Smooth muscle cell of trachea (primary cell): Measurements from ENCODE around the gene MRPS26. TPM values are rescaled to one million over a fixed set of nuclear protein-coding genes. Genes with fewer than 3 reads are reported as not detected.

Experiments
- total RNA-seq: library from RNA; depleted of rRNA; stranded (reverse); fragments of >200 nt; gene quantifications from 2 replicates; pipeline ENCODE4 v1.2.1, GENCODE V29; 2014

Gene MRPS26
- 31.4 and 32.7 TPM in 2 replicates for total RNA-seq

DNA sequence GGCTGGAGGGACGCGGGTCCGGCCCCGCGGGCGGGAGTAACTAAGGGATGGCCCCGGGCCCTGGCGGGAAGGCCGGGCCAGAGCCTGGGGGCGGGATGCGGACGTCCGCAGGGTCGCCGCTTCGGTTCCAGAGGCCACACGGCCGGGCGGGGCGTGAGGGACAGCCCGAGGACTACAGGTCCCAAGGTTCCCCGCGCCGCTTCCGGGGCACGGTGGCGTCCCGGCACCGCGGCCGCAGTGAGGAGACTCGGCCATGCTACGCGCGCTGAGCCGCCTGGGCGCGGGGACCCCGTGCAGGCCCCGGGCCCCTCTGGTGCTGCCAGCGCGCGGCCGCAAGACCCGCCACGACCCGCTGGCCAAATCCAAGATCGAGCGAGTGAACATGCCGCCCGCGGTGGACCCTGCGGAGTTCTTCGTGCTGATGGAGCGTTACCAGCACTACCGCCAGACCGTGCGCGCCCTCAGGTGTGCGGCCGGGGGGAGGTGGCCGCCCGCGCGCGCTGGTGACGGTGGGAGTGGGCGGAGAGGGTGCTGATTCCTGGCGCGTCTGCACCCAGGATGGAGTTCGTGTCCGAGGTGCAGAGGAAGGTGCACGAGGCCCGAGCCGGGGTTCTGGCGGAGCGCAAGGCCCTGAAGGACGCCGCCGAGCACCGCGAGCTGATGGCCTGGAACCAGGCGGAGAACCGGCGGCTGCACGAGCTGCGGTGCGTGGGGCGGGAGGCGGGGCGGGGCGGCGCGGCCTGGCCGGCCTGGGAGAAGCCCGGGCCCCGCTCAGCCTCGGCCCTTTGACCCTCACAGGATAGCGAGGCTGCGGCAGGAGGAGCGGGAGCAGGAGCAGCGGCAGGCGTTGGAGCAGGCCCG, at the start of gene MRPS26:
Gene MRPS26 (plus strand): TSS at position 237 of the 861 bp plus-strand sequence. CDS start 17 bp downstream, at position 254.

DNA sequence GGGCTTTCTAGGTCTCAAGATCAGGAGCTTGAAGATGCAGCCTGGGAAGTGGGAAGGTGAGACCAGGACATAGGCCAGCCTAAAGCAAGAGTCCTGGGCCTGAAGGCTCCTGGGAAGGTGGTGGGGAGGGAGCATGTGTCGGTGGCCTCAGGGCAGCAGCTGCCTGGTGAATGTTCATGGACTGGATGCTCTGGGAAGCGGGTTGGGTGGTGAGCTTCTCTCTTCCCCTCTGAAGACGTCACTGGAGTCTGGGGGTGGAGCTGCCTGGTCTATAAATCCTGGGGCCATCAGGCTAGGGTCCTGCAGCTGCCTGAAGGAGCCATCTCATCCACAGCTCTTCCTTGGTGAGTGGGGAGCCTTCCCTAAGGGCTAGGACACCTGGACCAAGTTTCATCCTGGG, 2.5 kb upstream of the MRPS26 start, which contains the start of gene GNRH2:
Gene GNRH2 (plus strand): TSS at position 301 of the 400 bp plus-strand sequence. CDS start 793 bp downstream, outside the sequence.

DNA sequence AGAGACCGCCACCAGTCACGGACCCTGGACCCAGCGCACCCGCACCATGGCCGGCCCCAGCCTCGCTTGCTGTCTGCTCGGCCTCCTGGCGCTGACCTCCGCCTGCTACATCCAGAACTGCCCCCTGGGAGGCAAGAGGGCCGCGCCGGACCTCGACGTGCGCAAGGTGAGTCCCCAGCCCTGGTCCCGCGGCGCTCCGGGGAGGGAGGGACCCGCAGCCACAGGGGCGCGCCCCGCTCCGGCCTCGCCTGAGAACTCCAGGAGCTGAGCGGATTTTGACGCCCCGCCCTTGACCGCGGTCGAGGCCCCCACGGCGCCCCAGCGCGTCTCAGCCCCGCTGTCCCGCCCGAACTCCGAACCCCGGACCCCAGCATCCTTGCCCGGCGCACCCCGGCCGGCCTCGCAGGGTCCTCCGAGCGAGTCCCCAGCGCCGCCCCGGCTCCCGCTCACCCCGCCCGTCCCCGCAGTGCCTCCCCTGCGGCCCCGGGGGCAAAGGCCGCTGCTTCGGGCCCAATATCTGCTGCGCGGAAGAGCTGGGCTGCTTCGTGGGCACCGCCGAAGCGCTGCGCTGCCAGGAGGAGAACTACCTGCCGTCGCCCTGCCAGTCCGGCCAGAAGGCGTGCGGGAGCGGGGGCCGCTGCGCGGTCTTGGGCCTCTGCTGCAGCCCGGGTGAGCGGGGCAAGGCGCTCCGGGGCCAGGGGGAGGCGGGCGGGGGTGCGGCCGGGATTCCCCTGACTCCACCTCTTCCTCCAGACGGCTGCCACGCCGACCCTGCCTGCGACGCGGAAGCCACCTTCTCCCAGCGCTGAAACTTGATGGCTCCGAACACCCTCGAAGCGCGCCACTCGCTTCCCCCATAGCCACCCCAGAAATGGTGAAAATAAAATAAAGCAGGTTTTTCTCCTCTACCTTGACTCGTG, 26.0 kb downstream of the MRPS26 start, which contains the start of gene OXT:
Gene OXT (plus strand): TSS at position 11 of the 920 bp plus-strand sequence. CDS start 36 bp downstream, at position 47.

DNA sequence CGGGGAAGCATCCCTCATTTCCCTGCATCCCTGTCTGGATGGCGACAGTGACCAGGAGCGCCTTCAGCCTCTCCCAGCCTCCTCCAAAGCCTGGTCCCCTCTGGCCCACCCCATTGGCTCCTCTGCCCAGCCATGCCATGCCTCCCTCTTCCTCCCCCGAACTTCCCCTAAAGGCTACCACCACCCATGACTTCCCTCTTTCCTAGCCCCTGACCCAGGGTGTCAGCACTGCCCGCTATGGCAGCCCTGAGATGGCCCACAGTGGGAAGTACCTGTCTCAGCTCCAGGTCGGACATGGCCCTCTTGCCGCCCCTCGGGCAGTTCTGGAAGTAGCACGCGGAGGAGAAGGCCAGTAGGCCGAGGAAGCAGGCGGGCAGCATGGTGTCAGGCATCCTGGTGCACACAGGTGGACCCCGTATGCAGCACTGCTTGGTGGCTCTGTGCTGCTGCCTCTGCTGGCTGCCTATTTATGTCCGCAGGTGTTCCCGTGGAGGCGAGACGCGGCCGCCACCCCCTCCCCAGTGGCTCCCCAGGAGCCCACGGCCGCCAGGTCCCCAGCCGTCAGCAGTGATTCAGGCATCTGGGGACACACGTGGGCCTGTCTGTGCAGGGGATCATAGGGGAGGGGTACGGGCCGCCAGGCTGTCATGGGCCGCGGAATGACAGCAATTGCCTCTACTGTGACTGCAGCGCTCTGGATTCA, 38.6 kb downstream of the MRPS26 start, which contains the start of gene AVP:
Gene AVP (minus strand): TSS at position 442 of the 703 bp plus-strand sequence. CDS start 50 bp downstream, at position 392.

Other genes with a start within 250 kb of the MRPS26 start
- under 0.01 and 0.83 TPM in 2 replicates for gene CPXM1, start 245.4 kb upstream of the MRPS26 start, total RNA-seq
- gene C20orf141, start 231.1 kb upstream of the MRPS26 start, total RNA-seq: 0.50 TPM in 1 of 2 replicates, not detected in the other
- gene TMEM239, start 229.7 kb upstream of the MRPS26 start, total RNA-seq: under 0.01 TPM in 1 of 2 replicates, not detected in the other
- 24.0 and 48.8 TPM in 2 replicates for gene PCED1A, start 205.4 kb upstream of the MRPS26 start, total RNA-seq
- gene VPS16, start 205.3 kb upstream of the MRPS26 start, total RNA-seq: 60.9 and 61.9 TPM in 2 replicates
- gene PTPRA, start 172.6 kb upstream of the MRPS26 start, total RNA-seq: 36.2 and 38.4 TPM in 2 replicates
- gene GNRH2, start 2.4 kb upstream of the MRPS26 start, total RNA-seq: 0.15 and 0.50 TPM in 2 replicates
- gene OXT, start 25.6 kb downstream of the MRPS26 start, total RNA-seq: not detected in 2 replicates
- gene AVP, start 38.7 kb downstream of the MRPS26 start, total RNA-seq: not detected in 2 replicates
- gene FASTKD5, start 113.8 kb downstream of the MRPS26 start, total RNA-seq: 11.4 and 11.5 TPM in 2 replicates
- 3.9 and 4.5 TPM in 2 replicates for gene UBOX5, start 113.8 kb downstream of the MRPS26 start, total RNA-seq
- 4.5 and 10.4 TPM in 2 replicates for gene LZTS3, start 127.5 kb downstream of the MRPS26 start, total RNA-seq
- 23.0 and 33.4 TPM in 2 replicates for gene DDRGK1, start 158.6 kb downstream of the MRPS26 start, total RNA-seq
- gene ITPA, start 163.4 kb downstream of the MRPS26 start, total RNA-seq: 34.7 and 38.1 TPM in 2 replicates
- gene SLC4A11, start 193.1 kb downstream of the MRPS26 start, total RNA-seq: 0.44 and 1.8 TPM in 2 replicates